ENCODE data around the gene SLC5A12. TPM values are rescaled to one million over a fixed set of nuclear protein-coding genes. Genes with fewer than 3 reads are reported as not detected.

SLC5A12 gene
- total RNA-seq, 1 donor from 2014 or later, result not detected

GRCh38 chr11:26677566-26677965 lies 44.3 kb downstream of the SLC5A12 start:
- no peaks in the 10 kb centered on the region for H3K4me1 ChIP-seq
- ATAC-seq (no peak), DNase-seq (no peak)
- intact Hi-C loops (cut with DNase I), result no loop called here
- no peaks in the 10 kb centered on the region for H3K9me3 ChIP-seq
- TF ChIP-seq CTCF (IDR thresholded peaks at IDR 0.05), result no peak
- no peak overlapping the region for H3K27ac ChIP-seq
- no peaks in the 10 kb centered on the region for H3K27me3 ChIP-seq
- no peaks in the 10 kb centered on the region for H3K36me3 ChIP-seq
- H3K4me3 ChIP-seq, result no peak overlapping the region

- H3K9me3 ChIP-seq, result no peaks in the 10 kb centered on the region
- no peak overlapping the region for H3K27ac ChIP-seq
- no peaks in the 10 kb centered on the region for H3K4me1 ChIP-seq
- no peaks in the 10 kb centered on the region for H3K27me3 ChIP-seq
- intact Hi-C loops (cut with DNase I), result no loop called here
- DNase-seq, result no peak
- no peak for ATAC-seq
- H3K4me3 ChIP-seq, result no peak overlapping the region
- no peak for TF ChIP-seq CTCF (IDR thresholded peaks at IDR 0.05)
- H3K36me3 ChIP-seq, result no peaks in the 10 kb centered on the region
Measured at GRCh38 chr11:26676641-26677040, 45.2 kb downstream of the SLC5A12 start.

GRCh38 chr11:26675233-26675928 lies 46.5 kb downstream of the SLC5A12 start:
- intact Hi-C loops (cut with DNase I), result no loop called here
- Histone ChIP-seq H3K9me3 (no peaks in the 10 kb centered on the region), H3K4me3 (no peak overlapping the region), H3K27ac (no peak overlapping the region), H3K4me1 (no peaks in the 10 kb centered on the region), H3K27me3 (no peaks in the 10 kb centered on the region), H3K36me3 (no peaks in the 10 kb centered on the region)
- TF ChIP-seq CTCF (IDR thresholded peaks at IDR 0.05), result no peak
- DNase-seq (no peak), ATAC-seq (no peak)

GRCh38 chr11:26665946-26666345 lies 55.9 kb downstream of the SLC5A12 start:
- H3K4me3 ChIP-seq, result no peak overlapping the region
- no peaks in the 10 kb centered on the region for H3K36me3 ChIP-seq
- intact Hi-C loops (cut with DNase I), result no loop called here
- ATAC-seq (no peak), DNase-seq (no peak)
- H3K27me3 ChIP-seq, result no peaks in the 10 kb centered on the region
- H3K9me3 ChIP-seq, result no peaks in the 10 kb centered on the region
- TF ChIP-seq CTCF (IDR thresholded peaks at IDR 0.05), result no peak
- H3K27ac ChIP-seq, result no peak overlapping the region
- no peaks in the 10 kb centered on the region for H3K4me1 ChIP-seq

- H3K27ac ChIP-seq, result no peak overlapping the region
- intact Hi-C loops (cut with DNase I), result no loop called here
- H3K4me3 ChIP-seq, result no peak overlapping the region
- H3K4me1 ChIP-seq, result no peaks in the 10 kb centered on the region
- H3K27me3 ChIP-seq, result no peaks in the 10 kb centered on the region
- H3K36me3 ChIP-seq, result no peaks in the 10 kb centered on the region
- H3K9me3 ChIP-seq, result no peaks in the 10 kb centered on the region
- DNase-seq (no peak), ATAC-seq (no peak)
- TF ChIP-seq CTCF (IDR thresholded peaks at IDR 0.05), result no peak
Measured at GRCh38 chr11:26665036-26665435, 56.8 kb downstream of the SLC5A12 start.

- no peaks in the 10 kb centered on the region for H3K27me3 ChIP-seq
- no peak overlapping the region for H3K27ac ChIP-seq
- H3K9me3 ChIP-seq, result no peaks in the 10 kb centered on the region
- intact Hi-C loops (cut with DNase I), result no loop called here
- H3K36me3 ChIP-seq, result no peaks in the 10 kb centered on the region
- no peak for ATAC-seq
- H3K4me1 ChIP-seq, result no peaks in the 10 kb centered on the region
- no peak overlapping the region for H3K4me3 ChIP-seq
- DNase-seq, result no peak
- TF ChIP-seq CTCF (IDR thresholded peaks at IDR 0.05), result no peak
Measured at GRCh38 chr11:26662916-26663315, 58.9 kb downstream of the SLC5A12 start.
